ENCODE results near the gene HBA1. TPM values are rescaled to one million over a fixed set of nuclear protein-coding genes. Genes with fewer than 3 reads are reported as not detected.
"Not testable (repeated sequence)": the region's sequence is repeated elsewhere in the genome, so short reads cannot be mapped to it uniquely, and the experiment has no call there.

The HBA1 gene
- 100 to 1,000 TPM; 505 to 589 (median 544) TPM for polyA plus RNA-seq (ENCODE audit: insufficient read length in 3 of 3)

DNA sequence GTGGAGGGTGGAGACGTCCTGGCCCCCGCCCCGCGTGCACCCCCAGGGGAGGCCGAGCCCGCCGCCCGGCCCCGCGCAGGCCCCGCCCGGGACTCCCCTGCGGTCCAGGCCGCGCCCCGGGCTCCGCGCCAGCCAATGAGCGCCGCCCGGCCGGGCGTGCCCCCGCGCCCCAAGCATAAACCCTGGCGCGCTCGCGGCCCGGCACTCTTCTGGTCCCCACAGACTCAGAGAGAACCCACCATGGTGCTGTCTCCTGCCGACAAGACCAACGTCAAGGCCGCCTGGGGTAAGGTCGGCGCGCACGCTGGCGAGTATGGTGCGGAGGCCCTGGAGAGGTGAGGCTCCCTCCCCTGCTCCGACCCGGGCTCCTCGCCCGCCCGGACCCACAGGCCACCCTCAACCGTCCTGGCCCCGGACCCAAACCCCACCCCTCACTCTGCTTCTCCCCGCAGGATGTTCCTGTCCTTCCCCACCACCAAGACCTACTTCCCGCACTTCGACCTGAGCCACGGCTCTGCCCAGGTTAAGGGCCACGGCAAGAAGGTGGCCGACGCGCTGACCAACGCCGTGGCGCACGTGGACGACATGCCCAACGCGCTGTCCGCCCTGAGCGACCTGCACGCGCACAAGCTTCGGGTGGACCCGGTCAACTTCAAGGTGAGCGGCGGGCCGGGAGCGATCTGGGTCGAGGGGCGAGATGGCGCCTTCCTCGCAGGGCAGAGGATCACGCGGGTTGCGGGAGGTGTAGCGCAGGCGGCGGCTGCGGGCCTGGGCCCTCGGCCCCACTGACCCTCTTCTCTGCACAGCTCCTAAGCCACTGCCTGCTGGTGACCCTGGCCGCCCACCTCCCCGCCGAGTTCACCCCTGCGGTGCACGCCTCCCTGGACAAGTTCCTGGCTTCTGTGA is at the start of gene HBA1:
HBA1 (plus strand) TSS at position 204 of the 906 bp plus-strand sequence; CDS start at position 241, 37 bp downstream.
- not testable (repeated sequence) for DNase-seq (ENCODE audit: low read depth in 3 of 3, low spot score in 2 of 3)

GRCh38 chr16:129075-129474 is 47.4 kb upstream of the HBA1 start:
- DNase-seq (ENCODE audit: low read depth in 3 of 3, low spot score in 2 of 3): no peak

DNA sequence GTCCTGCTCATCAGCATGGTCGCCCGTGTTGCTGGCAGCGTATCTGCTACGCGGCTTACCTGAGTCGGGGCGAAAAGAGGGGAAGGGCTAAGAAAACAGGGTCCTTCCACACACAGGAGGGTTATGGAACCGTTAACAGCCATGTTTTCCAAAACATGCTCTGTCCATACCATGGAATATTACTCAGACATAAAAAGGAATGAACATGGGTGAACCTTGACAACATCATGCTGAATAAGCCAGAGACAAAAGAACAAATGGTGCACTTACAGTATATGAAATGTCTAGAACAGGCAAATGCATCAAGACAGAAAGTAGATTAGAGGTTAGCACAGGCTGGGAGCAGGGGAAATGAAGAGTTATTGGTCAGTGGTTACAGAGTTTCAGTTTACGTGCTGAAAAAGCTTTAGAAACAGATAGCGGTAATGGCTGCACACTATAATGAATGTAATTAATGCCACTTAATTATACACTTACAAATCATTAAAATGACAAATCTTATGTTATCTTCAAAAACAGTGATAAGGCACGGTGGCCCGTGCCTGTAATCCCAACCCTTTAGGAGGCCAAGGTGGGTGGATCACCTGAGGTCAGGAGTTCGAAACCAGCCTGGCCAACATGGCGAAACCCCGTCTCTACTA is 45.8 kb upstream of the HBA1 start:
- no peak for DNase-seq (ENCODE audit: low read depth in 3 of 3, low spot score in 2 of 3)

DNA sequence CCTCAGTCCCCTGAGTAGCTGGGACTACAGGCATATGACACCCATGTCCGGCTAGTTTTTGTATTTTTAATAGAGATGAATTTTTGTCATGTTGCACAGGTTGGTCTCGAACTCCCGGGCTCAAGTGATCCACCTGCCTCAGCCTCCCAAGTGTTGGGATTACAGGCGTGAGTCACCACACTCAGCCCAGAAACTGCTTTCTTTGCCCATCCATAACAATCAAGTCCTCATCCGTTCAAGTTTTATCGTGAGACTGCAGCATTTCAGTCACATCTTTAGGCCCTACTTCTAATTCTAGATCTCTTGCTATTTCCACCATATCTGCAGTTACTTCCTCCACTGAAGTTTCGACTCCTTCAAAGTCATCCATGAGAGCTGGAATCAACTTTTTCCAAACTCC is 44.4 kb upstream of the HBA1 start:
- DNase-seq (ENCODE audit: low read depth in 3 of 3, low spot score in 2 of 3): no peak

DNA sequence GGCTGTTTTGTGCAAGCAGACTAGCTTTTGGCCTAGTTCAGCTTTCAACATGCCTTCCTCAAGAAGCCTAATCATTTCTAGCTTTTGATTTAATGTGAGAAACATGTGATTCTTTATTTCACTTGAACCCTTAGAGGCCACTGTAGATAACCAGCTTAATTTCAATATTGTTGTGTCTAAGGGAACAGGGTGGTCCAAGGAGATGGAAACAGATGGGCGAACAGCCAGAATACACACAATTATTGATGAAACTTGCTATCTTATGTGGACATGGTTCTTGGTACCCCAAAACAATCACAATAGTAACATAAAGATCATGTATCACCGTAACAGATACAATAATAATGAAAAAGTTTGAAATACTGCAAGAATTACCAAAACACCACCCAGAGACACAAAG is 42.8 kb upstream of the HBA1 start:
- no peak for DNase-seq (ENCODE audit: low read depth in 3 of 3, low spot score in 2 of 3)

GRCh38 chr16:138049-138417 is 38.4 kb upstream of the HBA1 start:
- DNase-seq (ENCODE audit: low read depth in 3 of 3, low spot score in 2 of 3): no peak

DNA sequence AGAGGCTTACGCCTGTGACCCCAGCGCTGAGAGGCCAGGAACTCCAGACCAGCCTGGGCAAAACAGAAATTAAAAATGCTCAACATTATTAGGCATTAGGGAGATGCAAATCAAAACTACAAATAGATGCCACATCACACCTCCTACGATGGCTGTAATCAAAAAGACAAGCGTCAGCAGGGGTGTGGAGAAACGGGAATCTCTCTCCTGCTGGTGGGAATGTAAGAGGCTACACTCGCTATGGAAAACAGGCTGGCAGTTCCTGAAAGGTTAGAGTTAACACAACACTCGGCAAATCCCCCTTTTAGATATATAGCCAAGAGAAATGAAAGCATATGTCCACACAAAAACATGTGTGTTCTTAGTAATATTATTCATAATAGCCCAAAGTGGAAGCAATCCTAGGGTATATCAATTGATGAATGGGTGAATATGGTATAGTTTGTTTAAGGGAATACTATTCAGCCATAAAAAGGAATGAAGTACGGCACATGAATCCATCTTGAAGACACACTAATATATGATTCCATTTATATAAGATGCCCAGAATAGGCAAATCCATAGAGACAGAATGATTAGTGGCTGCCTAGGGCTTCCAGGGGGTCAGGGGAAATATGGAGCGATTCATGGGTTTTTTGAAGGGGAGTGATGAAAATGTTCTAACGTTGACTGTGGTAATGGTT is 36.2 kb upstream of the HBA1 start:
- DNase-seq (ENCODE audit: low read depth in 3 of 3, low spot score in 2 of 3): no peak

DNA sequence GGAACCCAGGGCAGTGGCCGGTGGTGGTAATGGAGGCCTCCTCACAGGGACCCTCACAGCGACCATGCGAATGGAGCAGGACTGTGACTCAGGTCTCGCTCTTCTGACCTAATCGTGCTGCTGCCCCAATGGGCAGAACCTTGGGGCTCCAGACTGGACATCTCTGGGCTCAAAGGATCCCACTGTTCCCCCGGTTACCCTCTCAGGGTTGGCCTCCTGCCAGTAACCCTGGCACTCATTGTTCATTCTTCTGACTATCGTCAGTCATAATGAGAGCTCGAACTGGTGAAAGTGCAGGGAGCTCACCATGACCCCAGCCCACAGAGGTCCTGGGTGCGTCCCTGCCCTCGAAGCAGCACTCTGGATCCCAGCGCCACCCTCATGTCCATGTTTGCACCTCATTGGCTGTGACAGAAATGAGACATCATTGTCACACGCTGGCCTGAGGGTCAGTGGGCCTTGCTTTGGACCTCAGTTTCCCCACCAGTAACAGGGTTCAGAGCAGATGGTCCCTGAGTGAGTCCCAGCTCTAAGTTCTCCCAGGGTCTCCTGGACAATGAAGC is 34.0 kb upstream of the HBA1 start:
- DNase-seq (ENCODE audit: low read depth in 3 of 3, low spot score in 2 of 3): no peak

GRCh38 chr16:143047-143446 is 33.4 kb upstream of the HBA1 start:
- DNase-seq (ENCODE audit: low read depth in 3 of 3, low spot score in 2 of 3): no peak

DNA sequence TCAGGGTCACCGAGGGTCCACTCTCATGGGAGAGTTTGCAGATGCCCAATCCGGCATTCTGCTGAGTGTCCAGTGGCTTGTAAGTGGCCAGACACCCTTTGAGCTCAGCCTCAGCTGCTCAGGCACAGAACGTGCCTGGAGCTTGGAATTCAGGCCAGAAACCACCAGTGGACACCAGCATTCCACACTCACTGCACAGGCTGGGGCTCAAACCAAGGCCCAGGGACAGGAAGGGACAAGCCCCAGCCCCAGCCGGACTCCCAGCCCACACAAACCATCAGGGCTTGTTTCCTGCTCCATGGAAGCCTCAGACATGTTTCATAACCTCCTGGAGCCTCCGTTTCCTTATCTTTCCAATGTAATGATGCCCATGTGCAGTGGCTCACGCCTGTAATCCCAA is 33.0 kb upstream of the HBA1 start:
- DNase-seq (ENCODE audit: low read depth in 3 of 3, low spot score in 2 of 3): no peak

- DNase-seq (ENCODE audit: low read depth in 3 of 3, low spot score in 2 of 3): no peak
Observed at GRCh38 chr16:144797-145252, 31.7 kb upstream of the HBA1 start.

DNA sequence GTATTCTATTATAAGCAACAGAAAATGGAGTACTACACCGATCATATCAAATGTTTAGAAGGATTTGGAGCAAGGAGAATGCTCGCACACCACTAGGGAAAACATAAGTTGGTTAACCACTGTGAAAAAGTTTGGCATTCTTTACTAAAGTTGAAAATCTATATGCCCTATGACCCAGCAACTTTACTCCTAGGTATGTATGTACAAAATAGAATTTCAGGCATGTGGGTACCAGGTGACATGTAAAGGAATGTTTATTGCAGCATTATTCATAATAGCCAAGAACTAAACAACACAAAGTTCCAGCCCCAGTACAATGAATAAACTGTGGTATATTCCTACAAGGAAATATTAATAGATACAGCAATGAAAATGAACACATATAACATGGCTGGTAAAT is 29.8 kb upstream of the HBA1 start:
- DNase-seq (ENCODE audit: low read depth in 3 of 3, low spot score in 2 of 3): no peak

DNA sequence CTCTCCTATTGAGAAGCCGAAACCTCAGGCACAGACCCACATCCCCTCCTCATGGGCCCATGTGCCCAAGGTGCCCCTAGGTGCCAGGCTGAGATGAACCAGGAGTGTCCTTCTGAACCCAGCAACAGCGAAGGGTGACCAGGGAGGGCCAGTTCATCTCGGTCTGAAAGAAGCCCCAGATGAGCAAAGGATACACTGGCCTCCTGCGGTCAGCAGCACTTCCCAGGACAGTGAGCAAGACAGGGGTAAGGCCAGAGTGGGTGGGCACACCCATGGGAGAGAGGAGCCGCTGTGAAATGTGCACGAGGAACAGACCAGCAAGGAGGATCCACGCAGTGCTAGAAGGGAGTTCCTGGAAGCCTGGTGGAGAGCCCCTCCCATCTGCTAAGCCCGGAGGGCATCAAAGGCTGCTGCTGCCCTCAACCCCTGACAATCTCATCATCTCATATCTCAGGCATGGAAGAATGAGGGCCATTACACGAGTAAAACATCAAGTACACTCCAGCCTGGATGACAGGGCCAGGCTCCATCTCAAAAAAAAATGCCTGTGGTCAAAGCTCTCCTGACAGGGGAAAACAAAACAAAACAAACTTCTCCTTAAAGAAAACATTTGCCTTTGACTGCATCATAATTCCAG is 27.3 kb upstream of the HBA1 start:
- DNase-seq (ENCODE audit: low read depth in 3 of 3, low spot score in 2 of 3): no peak

DNA sequence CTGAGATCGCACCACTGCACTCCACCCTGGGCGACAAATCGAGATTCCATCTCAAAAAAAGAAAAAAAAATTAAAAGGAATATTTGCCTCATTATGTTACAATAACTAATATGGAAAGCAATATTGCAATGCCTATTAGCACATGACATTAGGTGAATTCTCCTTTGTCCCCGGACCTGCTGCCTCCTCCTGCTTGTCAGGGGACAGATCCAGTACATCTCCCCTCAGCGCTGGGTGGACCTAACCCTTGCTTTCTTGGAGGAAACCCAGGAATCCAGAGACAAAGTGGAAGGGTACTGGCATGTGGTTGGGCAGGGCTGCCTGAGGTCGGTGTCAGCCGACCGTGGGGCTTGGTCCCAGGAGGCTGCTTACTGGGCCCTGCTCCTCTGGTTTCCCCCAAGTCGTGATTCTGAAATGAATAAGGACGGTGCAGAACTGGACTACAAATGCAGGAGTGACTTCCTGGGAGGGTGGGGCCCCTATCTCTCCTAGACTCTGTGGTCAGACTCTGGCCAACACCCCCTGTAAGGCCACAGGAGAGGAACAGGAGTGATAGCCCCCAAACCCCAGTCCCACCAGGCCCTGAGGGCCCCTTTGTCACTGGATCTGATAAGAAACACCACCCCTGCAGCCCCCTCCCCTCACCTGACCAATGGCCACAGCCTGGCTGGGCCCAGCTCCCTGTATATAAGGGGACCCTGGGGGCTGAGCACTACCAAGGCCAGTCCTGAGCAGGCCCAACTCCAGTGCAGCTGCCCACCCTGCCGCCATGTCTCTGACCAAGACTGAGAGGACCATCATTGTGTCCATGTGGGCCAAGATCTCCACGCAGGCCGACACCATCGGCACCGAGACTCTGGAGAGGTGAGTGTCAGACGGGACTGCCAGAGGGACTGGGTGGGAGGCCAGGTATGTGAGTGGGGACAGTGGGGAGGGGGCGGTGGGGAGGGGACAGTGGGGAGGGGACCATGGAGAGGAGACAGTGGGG is 24.0 kb upstream of the HBA1 start, which contains the start of gene HBZ:
HBZ (plus strand) TSS at position 504 of the 988 bp plus-strand sequence; CDS start at position 770, 266 bp downstream.
- DNase-seq (ENCODE audit: low read depth in 3 of 3, low spot score in 2 of 3): no peak

GRCh38 chr16:153129-153521 is 23.4 kb upstream of the HBA1 start:
- DNase-seq (ENCODE audit: low read depth in 3 of 3, low spot score in 2 of 3): not testable (repeated sequence)

- not testable (repeated sequence) for DNase-seq (ENCODE audit: low read depth in 3 of 3, low spot score in 2 of 3)
Observed at GRCh38 chr16:153550-154216, 22.8 kb upstream of the HBA1 start.

- DNase-seq (ENCODE audit: low read depth in 3 of 3, low spot score in 2 of 3): no peak
Observed at GRCh38 chr16:154217-155030, 22.1 kb upstream of the HBA1 start.

DNA sequence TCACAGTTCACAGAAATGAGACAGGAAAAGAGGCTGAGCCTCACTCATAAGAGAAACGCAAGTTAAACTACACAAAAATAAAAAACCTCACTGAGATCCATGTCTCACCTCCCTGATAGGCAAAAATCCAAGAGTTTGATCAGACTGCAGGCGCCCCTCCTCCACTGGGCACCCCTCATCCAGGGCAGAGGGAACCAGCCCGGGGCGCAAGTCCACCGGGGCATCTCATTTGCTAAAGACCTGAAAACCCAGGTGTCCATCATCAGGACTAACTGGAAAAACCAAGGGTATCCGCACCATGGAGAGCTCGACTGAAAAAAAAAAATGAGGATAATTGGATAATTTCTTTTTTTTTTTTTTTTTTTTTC is 21.5 kb upstream of the HBA1 start:
- DNase-seq (ENCODE audit: low read depth in 3 of 3, low spot score in 2 of 3): no peak
